ENCODE measurements around the gene KCTD13.

- TF ChIP-seq, protein P1, sequence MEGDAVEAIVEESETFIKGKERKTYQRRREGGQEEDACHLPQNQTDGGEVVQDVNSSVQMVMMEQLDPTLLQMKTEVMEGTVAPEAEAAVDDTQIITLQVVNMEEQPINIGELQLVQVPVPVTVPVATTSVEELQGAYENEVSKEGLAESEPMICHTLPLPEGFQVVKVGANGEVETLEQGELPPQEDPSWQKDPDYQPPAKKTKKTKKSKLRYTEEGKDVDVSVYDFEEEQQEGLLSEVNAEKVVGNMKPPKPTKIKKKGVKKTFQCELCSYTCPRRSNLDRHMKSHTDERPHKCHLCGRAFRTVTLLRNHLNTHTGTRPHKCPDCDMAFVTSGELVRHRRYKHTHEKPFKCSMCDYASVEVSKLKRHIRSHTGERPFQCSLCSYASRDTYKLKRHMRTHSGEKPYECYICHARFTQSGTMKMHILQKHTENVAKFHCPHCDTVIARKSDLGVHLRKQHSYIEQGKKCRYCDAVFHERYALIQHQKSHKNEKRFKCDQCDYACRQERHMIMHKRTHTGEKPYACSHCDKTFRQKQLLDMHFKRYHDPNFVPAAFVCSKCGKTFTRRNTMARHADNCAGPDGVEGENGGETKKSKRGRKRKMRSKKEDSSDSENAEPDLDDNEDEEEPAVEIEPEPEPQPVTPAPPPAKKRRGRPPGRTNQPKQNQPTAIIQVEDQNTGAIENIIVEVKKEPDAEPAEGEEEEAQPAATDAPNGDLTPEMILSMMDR (IDR thresholded peaks at IDR 0.05), result no peak
- TF ChIP-seq POLR2A (IDR thresholded peaks at IDR 0.05), result no peak
These were observed 47.9 kb downstream of the KCTD13 start for GRCh38 chr16:29878172-29878571.

All from body of pancreas (tissue), 4 donors.